ENCODE measurements around the gene KCNAB2.

The KCNAB2 gene

GRCh38 chr1:6065093-6065858 lies 19.6 kb downstream of the KCNAB2 start:
- no peaks in the 10 kb centered on the region for H3K36me3 ChIP-seq (ENCODE audit: insufficient read depth, low read length)
- H3K9me3 ChIP-seq (replicated peaks; ENCODE audit: low read length) = no peaks in the 10 kb centered on the region
- no peaks in the 10 kb centered on the region for H3K4me1 ChIP-seq (ENCODE audit: control insufficient read depth, insufficient read depth, low read length)
- peaks cover 57% of the 10 kb centered on the region for H3K27me3 ChIP-seq (ENCODE audit: control insufficient read depth, insufficient read depth, low read length)
- no peak overlapping the region for H3K4me3 ChIP-seq (ENCODE audit: low read length)
- no peak overlapping the region for H3K4me2 ChIP-seq (ENCODE audit: low read length)
- no peak overlapping the region for H3K9ac ChIP-seq (ENCODE audit: low read depth, low read length)

GRCh38 chr1:6066680-6067079 lies 21.0 kb downstream of the KCNAB2 start:
- Histone ChIP-seq H3K27me3 (ENCODE audit: control insufficient read depth, insufficient read depth, low read length) (peaks cover 70% of the 10 kb centered on the region), H3K4me2 (ENCODE audit: low read length) (no peak overlapping the region), H3K4me1 (ENCODE audit: control insufficient read depth, insufficient read depth, low read length) (no peaks in the 10 kb centered on the region), H3K9ac (ENCODE audit: low read depth, low read length) (no peak overlapping the region), H3K9me3 (replicated peaks; ENCODE audit: low read length) (no peaks in the 10 kb centered on the region), H3K36me3 (ENCODE audit: insufficient read depth, low read length) (no peaks in the 10 kb centered on the region), H3K4me3 (ENCODE audit: low read length) (no peak overlapping the region)

GRCh38 chr1:6068073-6068472 lies 22.4 kb downstream of the KCNAB2 start:
- no peaks in the 10 kb centered on the region for H3K9me3 ChIP-seq (replicated peaks; ENCODE audit: low read length)

GRCh38 chr1:6068932-6069331 lies 23.2 kb downstream of the KCNAB2 start:
- Histone ChIP-seq H3K4me1 (ENCODE audit: control insufficient read depth, insufficient read depth, low read length) (no peaks in the 10 kb centered on the region), H3K36me3 (ENCODE audit: insufficient read depth, low read length) (no peaks in the 10 kb centered on the region), H3K9ac (ENCODE audit: low read depth, low read length) (no peak overlapping the region), H3K4me2 (ENCODE audit: low read length) (no peak overlapping the region), H3K4me3 (ENCODE audit: low read length) (no peak overlapping the region), H3K9me3 (replicated peaks; ENCODE audit: low read length) (no peaks in the 10 kb centered on the region), H3K27me3 (ENCODE audit: control insufficient read depth, insufficient read depth, low read length) (peaks cover 75% of the 10 kb centered on the region)

More at GRCh38 chr1:6068073-6068472, 22.4 kb downstream of the KCNAB2 start:
- Histone ChIP-seq H3K9ac (ENCODE audit: low read depth, low read length) (no peak overlapping the region), H3K4me1 (ENCODE audit: control insufficient read depth, insufficient read depth, low read length) (no peaks in the 10 kb centered on the region), H3K4me3 (ENCODE audit: low read length) (no peak overlapping the region), H3K4me2 (ENCODE audit: low read length) (no peak overlapping the region), H3K27me3 (ENCODE audit: control insufficient read depth, insufficient read depth, low read length) (peaks cover 79% of the 10 kb centered on the region), H3K36me3 (ENCODE audit: insufficient read depth, low read length) (no peaks in the 10 kb centered on the region)

DNA sequence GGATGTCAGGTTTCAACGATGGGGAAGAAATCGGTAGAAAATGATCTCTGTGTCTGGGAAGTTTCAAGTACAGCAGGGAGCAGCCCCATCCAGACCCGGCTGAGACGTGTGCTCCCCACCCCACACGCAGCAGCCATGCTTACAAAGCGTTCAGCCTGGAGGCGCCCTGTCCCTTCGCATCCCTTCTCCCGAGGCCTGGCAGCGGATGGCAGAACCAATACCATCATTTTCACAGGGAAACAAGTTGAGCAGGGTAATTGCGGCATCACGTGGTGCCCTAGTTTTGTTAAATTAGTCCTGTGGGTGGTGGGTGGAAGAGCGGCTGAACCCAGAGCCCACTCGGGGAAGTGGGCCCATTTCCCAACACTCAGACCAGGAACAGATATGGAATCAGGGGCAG lies 23.9 kb downstream of the KCNAB2 start:
- H3K4me2 ChIP-seq (ENCODE audit: low read length) = no peak overlapping the region
- H3K27me3 ChIP-seq (ENCODE audit: control insufficient read depth, insufficient read depth, low read length) = peaks cover 72% of the 10 kb centered on the region
- no peak overlapping the region for H3K9ac ChIP-seq (ENCODE audit: low read depth, low read length)
- no peaks in the 10 kb centered on the region for H3K9me3 ChIP-seq (replicated peaks; ENCODE audit: low read length)
- no peaks in the 10 kb centered on the region for H3K4me1 ChIP-seq (ENCODE audit: control insufficient read depth, insufficient read depth, low read length)
- H3K4me3 ChIP-seq (ENCODE audit: low read length) = no peak overlapping the region
- no peaks in the 10 kb centered on the region for H3K36me3 ChIP-seq (ENCODE audit: insufficient read depth, low read length)

- Histone ChIP-seq H3K27me3 (ENCODE audit: control insufficient read depth, insufficient read depth, low read length) (peaks cover 62% of the 10 kb centered on the region), H3K4me3 (ENCODE audit: low read length) (no peak overlapping the region), H3K36me3 (ENCODE audit: insufficient read depth, low read length) (no peaks in the 10 kb centered on the region), H3K9me3 (replicated peaks; ENCODE audit: low read length) (no peaks in the 10 kb centered on the region), H3K9ac (ENCODE audit: low read depth, low read length) (no peak overlapping the region), H3K4me2 (ENCODE audit: low read length) (no peak overlapping the region), H3K4me1 (ENCODE audit: control insufficient read depth, insufficient read depth, low read length) (no peaks in the 10 kb centered on the region)
Observed at GRCh38 chr1:6070450-6070974, 24.8 kb downstream of the KCNAB2 start.

- Histone ChIP-seq H3K4me3 (ENCODE audit: low read length) (no peak overlapping the region), H3K36me3 (ENCODE audit: insufficient read depth, low read length) (no peaks in the 10 kb centered on the region), H3K27me3 (ENCODE audit: control insufficient read depth, insufficient read depth, low read length) (peaks cover 55% of the 10 kb centered on the region), H3K4me2 (ENCODE audit: low read length) (no peak overlapping the region), H3K9me3 (replicated peaks; ENCODE audit: low read length) (no peaks in the 10 kb centered on the region), H3K4me1 (ENCODE audit: control insufficient read depth, insufficient read depth, low read length) (no peaks in the 10 kb centered on the region), H3K9ac (ENCODE audit: low read depth, low read length) (no peak overlapping the region)
Observed at GRCh38 chr1:6071219-6071618, 25.5 kb downstream of the KCNAB2 start.

DNA sequence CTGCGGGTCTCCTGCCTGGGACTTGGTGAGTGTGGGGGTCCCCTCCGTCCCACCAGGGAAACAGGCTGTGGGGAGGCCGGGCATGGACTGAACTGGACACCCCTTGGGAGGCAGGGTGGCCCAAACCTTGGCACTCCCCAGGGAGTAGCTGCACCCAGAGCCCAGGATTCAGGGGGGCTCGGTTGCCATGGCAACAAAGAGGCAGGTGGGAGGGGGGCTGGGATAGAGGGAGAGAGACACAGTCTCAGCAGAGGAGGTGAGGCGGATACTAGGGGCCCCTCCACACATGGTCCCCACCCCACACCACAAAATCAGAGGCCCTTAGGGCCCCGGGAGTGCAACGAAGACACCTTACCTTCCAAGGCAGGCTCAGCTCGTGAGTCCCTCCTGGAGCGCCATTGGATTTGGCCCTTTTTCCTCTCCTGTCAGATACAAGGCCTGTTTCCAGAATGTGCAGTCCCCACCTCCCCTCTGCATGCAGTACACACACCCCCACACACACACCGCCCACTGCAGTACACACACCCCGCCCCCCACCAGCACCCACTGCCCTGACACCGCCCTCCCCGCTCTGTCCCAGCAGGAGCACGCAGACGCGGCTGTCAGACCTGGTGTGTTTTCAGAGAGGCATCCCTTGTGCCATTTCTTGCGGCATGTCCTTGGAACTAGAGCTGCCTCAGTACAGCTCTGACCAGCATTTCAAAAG lies 27.2 kb downstream of the KCNAB2 start:
- H3K9ac ChIP-seq (ENCODE audit: low read depth, low read length) = no peak overlapping the region
- H3K4me3 ChIP-seq (ENCODE audit: low read length) = no peak overlapping the region
- H3K4me1 ChIP-seq (ENCODE audit: control insufficient read depth, insufficient read depth, low read length) = no peaks in the 10 kb centered on the region
- no peaks in the 10 kb centered on the region for H3K9me3 ChIP-seq (replicated peaks; ENCODE audit: low read length)
- no peaks in the 10 kb centered on the region for H3K36me3 ChIP-seq (ENCODE audit: insufficient read depth, low read length)
- no peak overlapping the region for H3K4me2 ChIP-seq (ENCODE audit: low read length)
- peaks cover 46% of the 10 kb centered on the region for H3K27me3 ChIP-seq (ENCODE audit: control insufficient read depth, insufficient read depth, low read length)

DNA sequence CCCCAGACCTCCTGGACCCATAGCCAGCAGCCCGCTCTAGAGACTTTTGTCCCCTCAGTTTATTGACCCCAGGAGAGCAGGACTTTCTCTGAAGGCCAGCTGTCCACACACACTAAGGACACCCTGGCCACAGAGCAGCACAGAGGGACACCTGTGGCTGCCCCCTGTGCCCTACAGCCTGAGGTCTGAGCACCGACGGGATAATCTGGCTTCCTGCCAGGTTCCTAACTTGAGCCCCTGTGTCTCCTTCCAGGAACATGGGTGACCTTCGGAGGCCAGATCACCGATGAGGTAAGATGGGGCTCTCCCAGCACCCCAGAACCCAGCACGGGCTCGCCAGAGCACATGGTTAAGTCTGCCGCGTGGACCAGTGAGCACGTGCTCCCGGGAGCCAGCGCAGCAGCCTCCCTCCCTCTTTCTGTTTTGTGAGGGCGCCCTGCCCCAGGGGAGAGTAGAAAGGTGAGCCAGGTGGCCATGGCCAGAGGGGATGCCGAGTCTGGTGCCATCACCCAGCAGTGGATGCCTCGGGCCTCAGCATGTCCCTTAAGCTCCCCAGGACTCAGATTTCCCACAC lies 27.9 kb downstream of the KCNAB2 start:
- Histone ChIP-seq H3K9me3 (replicated peaks; ENCODE audit: low read length) (no peaks in the 10 kb centered on the region), H3K27me3 (ENCODE audit: control insufficient read depth, insufficient read depth, low read length) (peaks cover 48% of the 10 kb centered on the region), H3K36me3 (ENCODE audit: insufficient read depth, low read length) (no peaks in the 10 kb centered on the region), H3K4me3 (ENCODE audit: low read length) (no peak overlapping the region), H3K9ac (ENCODE audit: low read depth, low read length) (no peak overlapping the region), H3K4me1 (ENCODE audit: control insufficient read depth, insufficient read depth, low read length) (no peaks in the 10 kb centered on the region), H3K4me2 (ENCODE audit: low read length) (no peak overlapping the region)

DNA sequence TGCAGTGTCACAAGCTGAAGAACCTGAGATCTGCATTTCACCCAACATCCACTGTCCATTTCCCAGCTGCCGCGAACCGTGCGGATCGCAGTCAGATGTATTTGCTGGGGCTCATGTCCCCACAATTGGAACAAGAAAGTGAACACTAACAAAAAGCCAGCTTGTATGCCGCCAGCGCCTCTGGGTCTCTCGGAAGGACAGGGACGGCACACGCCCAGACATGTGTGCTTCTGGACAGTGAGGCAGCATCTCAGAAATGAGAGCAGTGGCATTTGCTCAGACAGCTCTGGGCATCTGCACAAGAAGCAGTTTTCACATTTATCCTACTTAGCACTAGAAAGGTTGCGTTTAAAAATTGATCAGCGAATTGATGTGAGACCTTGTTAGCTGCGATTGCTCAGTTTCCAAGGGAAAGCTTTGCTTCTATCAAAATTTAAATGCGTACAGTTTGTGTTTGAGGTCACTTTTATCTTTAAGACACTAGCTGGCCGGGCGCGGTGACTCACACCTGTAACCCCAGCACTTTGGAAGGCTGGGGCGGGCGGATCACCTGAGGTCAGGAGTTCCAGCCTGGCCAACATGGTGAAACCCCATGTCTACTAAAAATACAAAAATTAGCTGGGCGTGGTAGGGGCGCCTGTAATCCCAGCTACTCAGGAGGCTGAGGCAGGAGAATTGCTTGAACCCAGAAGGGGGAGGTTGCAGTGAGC lies 28.7 kb downstream of the KCNAB2 start:
- H3K4me1 ChIP-seq (ENCODE audit: control insufficient read depth, insufficient read depth, low read length) = no peaks in the 10 kb centered on the region
- H3K4me3 ChIP-seq (ENCODE audit: low read length) = no peak overlapping the region
- no peak overlapping the region for H3K4me2 ChIP-seq (ENCODE audit: low read length)
- no peaks in the 10 kb centered on the region for H3K36me3 ChIP-seq (ENCODE audit: insufficient read depth, low read length)
- peaks cover 45% of the 10 kb centered on the region for H3K27me3 ChIP-seq (ENCODE audit: control insufficient read depth, insufficient read depth, low read length)
- H3K9me3 ChIP-seq (replicated peaks; ENCODE audit: low read length) = no peaks in the 10 kb centered on the region
- H3K9ac ChIP-seq (ENCODE audit: low read depth, low read length) = no peak overlapping the region

DNA sequence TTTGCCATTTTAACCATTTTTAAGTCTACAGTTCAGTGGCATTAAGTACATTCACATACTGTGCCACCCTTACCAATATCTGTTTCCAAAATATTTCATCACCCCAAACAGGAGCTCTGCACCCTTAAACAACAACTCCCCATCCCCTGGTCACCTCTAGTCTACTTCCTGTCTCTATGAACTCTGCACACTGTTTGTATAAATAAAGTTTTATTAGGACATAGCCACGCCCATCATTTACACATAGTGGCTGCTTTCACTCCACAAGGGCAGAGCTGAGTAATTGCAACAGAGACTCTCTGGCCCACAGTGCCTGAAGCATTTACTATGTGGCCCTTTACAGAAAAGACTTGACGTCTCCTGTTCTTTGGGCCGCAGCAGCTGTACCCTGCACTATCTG lies 30.1 kb downstream of the KCNAB2 start:
- Histone ChIP-seq H3K4me1 (ENCODE audit: control insufficient read depth, insufficient read depth, low read length) (no peaks in the 10 kb centered on the region), H3K9me3 (replicated peaks; ENCODE audit: low read length) (no peaks in the 10 kb centered on the region), H3K4me2 (ENCODE audit: low read length) (no peak overlapping the region), H3K27me3 (ENCODE audit: control insufficient read depth, insufficient read depth, low read length) (peaks cover 48% of the 10 kb centered on the region), H3K36me3 (ENCODE audit: insufficient read depth, low read length) (no peaks in the 10 kb centered on the region), H3K4me3 (ENCODE audit: low read length) (no peak overlapping the region), H3K9ac (ENCODE audit: low read depth, low read length) (no peak overlapping the region)
